Measurements from ENCODE around the gene ZNF621. TPM values are rescaled to one million over a fixed set of nuclear protein-coding genes. Genes with fewer than 3 reads are reported as not detected.

The ZNF621 gene
- total RNA-seq = 18.0 and 19.0 TPM in 2 replicates

GRCh38 chr3:40524568-40525285, at the start of gene ZNF621:
Gene ZNF621 (plus strand): TSS chr3:40524960. CDS start chr3:40525841, 881 bp downstream.
- peak within 1 kb of the TSS; percentile 95 for H3K4me3 ChIP-seq (ENCODE audit: low read depth, low read length)
- DNase-seq (ENCODE audit: low read depth) = peak; percentile 87
- TF ChIP-seq, protein P1, sequence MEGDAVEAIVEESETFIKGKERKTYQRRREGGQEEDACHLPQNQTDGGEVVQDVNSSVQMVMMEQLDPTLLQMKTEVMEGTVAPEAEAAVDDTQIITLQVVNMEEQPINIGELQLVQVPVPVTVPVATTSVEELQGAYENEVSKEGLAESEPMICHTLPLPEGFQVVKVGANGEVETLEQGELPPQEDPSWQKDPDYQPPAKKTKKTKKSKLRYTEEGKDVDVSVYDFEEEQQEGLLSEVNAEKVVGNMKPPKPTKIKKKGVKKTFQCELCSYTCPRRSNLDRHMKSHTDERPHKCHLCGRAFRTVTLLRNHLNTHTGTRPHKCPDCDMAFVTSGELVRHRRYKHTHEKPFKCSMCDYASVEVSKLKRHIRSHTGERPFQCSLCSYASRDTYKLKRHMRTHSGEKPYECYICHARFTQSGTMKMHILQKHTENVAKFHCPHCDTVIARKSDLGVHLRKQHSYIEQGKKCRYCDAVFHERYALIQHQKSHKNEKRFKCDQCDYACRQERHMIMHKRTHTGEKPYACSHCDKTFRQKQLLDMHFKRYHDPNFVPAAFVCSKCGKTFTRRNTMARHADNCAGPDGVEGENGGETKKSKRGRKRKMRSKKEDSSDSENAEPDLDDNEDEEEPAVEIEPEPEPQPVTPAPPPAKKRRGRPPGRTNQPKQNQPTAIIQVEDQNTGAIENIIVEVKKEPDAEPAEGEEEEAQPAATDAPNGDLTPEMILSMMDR (IDR thresholded peaks at IDR 0.05; ENCODE audit: insufficient read depth, low read depth, low read length) = no peak

DNA sequence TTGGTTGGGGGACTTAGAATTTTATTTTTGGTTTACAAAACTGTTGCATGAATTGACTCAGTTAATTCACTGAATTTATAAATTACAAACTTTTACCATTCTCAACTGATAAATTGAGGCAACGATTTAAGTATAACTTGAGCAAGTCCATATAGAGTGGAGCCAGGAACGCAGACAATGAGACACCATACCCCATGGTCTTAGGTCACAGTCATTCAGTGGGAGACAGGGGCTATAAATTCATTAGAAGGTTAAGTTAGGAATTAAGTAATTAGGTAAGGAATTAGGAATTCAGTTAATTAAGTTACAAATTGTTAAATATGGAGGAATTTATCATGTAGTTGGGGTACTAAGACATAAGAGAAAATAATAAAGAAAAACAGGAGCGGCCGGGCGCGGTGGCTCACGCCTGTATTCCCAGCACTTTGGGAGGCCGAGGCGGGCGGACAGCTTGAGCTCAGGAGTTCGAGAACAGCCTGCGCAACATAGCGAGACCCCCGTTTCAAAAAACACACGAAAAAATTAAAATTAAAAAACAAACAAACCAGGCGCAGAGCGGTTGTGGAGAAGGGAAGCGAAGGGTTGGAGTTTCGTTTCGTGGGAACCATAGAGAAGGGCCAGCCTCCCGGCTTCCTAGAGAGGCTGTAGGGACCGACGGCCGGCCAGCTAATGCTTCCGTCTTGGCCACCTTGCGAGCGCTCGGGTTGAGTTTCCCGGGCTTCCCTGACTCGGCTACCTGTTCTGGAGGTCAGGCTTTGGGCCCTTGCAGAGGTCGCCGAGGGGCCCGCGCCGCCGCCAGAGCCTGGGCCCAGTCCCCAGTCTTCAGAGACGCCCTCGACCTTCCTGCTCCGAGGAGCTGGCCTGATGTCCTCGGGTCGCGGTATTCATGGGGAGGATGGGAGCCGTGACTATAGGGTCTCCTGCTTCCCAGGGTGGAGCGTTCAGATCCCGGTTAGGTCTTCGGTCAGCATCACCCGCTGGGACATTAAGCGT, 48.0 kb upstream of the ZNF621 start, which contains the start of gene ZNF619:
ZNF619 (plus strand) TSS at position 645 of the 993 bp plus-strand sequence. CDS start 858 bp downstream, outside the sequence.
- TF ChIP-seq, protein P1 (IDR thresholded peaks at IDR 0.05; ENCODE audit: insufficient read depth, low read depth, low read length) = no peak
- peak; percentile 80 for DNase-seq (ENCODE audit: low read depth)
- H3K4me3 ChIP-seq (ENCODE audit: low read depth, low read length) = peak within 1 kb of the TSS; percentile 79

- TF ChIP-seq, protein P1 (IDR thresholded peaks at IDR 0.05; ENCODE audit: insufficient read depth, low read depth, low read length) = no peak
- peak overlapping the region; percentile 79 for H3K4me3 ChIP-seq (ENCODE audit: low read depth, low read length)
- no peak for DNase-seq (ENCODE audit: low read depth)
Observed at GRCh38 chr3:40477666-40478065, 47.1 kb upstream of the ZNF621 start.

GRCh38 chr3:40487172-40487571, 37.6 kb upstream of the ZNF621 start:
- TF ChIP-seq, protein P1 (IDR thresholded peaks at IDR 0.05; ENCODE audit: insufficient read depth, low read depth, low read length) = no peak
- no peak overlapping the region for H3K4me3 ChIP-seq (ENCODE audit: low read depth, low read length)
- no peak for DNase-seq (ENCODE audit: low read depth)

DNA sequence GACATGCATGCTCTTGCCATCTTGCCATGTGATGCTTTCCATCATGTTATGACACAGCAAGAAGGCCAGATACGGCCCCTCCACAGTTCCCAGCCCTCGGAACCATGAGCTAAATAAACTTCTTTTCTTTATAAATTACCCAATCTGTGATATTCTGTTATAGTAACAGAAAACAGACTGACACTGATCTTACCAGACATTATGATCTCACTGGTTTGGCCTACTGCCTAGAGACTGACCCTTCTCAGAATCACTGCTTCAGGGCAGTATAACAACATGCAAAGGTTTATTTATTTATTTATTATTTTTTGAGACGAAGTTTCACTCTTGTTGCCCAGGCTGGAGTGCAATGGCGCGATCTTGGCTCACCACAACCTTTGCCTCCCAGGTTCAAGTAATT, 33.8 kb upstream of the ZNF621 start:
- TF ChIP-seq, protein P1 (IDR thresholded peaks at IDR 0.05; ENCODE audit: insufficient read depth, low read depth, low read length) = no peak
- H3K4me3 ChIP-seq (ENCODE audit: low read depth, low read length) = no peak overlapping the region
- peak; percentile 33 for DNase-seq (ENCODE audit: low read depth)

DNA sequence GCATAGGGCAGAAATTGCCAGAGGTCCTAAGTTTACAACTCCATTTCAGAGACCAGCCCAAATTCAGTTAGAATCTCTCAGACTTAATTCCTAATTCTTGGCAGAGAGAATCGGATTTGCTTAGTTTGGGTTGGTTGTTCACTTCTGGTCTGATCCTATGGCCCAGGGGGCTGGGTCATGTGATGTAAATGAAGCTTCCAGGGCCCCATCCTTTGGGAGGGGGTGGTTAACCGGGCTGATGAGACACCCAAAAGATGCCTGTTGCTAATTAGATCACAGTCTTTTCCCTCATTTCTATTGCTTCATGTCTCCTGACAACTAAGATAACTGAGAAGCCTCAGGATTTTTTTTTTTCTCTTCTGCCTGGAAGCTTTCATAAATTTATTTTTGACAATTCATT, 30.1 kb upstream of the ZNF621 start:
- TF ChIP-seq, protein P1 (IDR thresholded peaks at IDR 0.05; ENCODE audit: insufficient read depth, low read depth, low read length) = no peak
- DNase-seq (ENCODE audit: low read depth) = no peak
- no peak overlapping the region for H3K4me3 ChIP-seq (ENCODE audit: low read depth, low read length)

All from fibroblast of villous mesenchyme (primary cell).